ENCODE results near the gene MEIOB.
A peak's percentile ranks its signal among the peaks of the same experiment; 100 is the strongest.

MEIOB gene

DNA sequence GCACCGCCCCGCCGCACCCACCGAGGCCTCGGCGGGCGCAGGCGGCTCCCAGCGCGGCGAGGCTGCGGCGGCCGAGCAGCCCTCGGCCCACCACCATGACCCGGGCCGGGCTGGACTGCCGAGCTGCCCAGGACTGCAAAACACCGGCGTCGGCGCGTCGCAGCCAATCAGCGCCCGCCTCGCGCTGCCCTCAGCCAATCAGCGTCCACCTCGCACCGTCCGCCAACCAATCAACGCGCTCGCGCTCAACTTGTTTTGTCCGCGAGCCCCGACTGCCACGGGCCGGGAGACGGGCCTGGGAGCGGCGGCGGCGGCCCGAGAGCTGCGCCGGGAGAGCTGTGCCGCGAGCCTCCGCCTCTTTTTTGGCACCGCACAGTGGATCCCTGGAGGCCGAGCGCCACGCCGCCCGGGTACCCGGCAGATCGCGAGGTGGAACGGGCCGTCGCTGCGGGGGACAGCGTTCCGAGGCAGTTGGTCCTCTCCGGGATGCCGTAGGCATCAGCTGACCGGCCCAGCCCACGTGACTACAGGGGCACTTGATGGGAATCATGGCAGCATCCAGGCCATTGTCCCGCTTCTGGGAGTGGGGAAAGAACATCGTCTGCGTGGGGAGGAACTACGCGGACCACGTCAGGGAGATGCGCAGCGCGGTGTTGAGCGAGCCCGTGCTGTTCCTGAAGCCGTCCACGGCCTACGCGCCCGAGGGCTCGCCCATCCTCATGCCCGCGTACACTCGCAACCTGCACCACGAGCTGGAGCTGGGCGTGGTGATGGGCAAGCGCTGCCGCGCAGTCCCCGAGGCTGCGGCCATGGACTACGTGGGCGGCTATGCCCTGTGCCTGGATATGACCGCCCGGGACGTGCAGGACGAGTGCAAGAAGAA lies 45.0 kb downstream of the MEIOB start, which contains the start of the genes FAHD1 and HAGH:
FAHD1 (plus strand) TSS at position 516 of the 883 bp plus-strand sequence; CDS start at position 549, 33 bp downstream.
HAGH (minus strand) TSS at position 135 of the 883 bp plus-strand sequence; CDS start at position 97, 38 bp downstream.
- DNase-seq = peak; percentile 97

DNA sequence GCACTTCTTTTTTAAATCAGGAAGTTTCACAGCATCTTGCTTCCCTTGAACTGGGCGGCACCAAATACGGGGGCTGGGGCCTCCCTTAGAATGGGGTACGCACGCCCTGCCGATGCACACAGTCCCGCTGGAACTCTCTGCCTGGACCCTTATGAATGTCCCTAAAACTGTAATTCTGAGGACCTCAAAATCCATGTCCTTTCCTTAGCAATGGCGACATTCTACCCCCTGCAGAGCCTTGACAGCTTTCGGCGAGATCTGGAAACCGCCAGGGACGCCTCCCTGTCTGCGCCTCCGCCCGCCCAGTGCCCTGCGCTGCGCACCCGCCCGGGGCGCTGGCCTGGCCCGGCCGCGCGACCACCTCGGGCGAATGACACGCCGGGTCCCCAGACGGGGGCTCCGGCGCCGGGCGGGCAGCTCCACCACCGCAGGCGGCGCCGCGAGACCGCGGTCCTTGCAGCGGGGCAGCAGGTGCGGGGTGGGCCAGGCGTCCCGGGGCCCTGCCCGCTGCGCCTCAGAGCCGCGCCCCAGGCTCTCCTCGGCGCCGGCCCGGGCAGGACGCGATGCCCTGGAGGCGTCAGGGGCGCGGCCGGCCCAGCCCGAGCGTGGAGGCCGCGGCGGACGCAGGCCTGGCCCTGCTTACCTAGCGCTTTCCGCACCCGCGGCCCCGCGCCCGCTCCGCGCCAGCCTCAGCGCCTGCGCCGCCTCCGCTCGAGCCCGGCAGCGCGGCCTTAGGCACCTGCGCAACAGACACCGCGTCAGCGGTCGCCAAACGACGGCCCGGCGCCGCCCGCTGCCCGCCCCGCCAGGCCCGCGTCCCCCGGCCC lies 45.9 kb downstream of the MEIOB start:
- no peak for DNase-seq

DNA sequence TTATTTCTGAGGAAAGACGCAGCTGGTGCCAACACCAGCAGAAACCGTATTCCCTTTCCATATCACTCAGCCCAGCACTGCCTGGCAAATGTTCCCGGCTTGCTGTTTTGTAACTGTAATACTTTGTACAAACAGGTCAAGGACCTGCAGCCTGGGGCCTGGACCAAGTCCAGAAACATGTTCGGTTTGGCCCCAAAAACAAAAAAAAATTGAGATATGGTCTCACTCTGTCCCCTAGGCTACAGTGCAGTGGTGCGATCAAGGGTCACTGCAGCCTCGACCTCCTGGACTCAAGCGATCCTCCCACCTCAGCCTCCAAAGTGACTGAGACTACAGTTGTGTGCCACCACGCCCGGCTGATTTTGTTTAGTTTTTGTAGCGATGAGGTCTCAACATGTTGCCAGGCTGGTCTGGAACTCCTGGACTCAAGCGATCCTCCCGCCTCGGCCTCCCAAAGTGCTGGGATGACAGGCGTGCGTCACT lies 46.5 kb downstream of the MEIOB start:
- DNase-seq = no peak

DNA sequence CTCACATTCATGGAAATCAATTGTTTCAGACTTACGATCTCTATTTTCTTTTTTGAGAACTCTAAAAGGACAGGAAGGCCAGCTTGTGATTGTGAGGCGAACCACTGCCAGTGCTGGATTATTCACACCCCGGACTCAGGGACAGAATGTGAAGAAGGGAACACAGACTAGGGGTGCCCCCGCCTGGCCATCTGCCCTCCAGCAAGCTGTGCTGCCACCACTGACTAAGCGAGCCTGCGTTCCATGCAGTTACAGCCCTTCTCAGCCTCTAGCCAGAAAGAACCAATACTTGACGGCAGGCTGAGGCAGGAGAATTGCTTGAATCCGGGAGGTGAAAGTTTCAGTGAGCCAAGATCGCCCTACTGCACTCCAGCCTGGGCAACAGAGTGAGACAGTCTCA lies 48.1 kb downstream of the MEIOB start:
- no peak for DNase-seq

DNA sequence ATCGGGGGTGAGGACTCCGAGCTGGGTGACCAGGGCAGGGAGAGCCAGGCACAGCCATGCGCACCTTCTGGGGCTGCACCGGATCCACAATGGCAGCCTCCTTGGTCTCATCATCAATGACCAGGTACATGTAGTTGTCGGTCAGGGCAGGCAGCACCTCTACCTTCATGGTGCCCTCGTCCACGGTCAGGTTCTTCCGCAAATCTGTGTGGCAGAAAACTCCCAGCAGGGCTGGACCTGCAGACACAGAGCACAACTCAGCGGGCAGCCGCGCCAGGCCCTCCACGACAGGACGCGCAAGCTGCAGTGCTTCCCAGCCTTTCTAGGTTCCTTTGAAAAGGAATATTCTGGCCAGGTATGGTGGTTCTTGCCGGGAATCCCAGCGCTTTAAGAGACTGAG lies 49.2 kb downstream of the MEIOB start:
- DNase-seq = no peak

DNA sequence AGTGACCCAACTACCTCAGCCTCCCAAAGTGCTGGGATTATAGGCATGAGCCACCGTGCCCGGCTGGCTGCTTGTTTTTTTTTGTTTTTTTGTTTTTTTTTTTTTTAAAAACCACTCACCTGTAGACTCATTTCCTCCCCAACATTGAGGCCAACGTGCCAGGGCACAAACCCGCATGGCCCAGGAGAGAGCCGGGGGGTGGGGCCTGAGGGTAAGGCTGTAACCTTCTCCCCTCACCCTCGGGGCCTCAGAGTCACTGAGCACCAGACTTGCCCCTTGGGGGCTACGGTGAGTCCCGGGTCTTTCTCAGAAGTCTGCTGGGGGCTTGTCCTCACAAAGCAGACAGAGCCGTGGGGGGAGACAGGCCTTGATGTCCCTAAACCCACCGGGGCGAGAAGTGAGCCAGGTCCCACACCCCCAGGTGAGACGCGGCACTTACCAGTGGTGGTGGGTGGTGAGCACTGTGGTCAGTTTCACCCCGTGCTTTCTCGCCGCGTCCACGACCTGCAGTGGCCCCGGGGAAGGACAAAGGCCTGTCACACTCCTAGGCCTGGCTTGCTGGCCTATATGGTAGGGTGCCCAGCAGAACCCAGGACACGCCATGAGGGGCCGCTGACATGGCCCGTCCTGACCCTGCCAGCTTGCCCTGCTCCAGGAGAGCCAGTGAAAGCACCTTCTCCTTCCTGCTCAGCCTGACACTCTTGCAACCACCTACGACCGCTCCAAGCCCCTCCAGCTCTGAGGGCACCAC lies 49.9 kb downstream of the MEIOB start:
- no peak for DNase-seq

DNA sequence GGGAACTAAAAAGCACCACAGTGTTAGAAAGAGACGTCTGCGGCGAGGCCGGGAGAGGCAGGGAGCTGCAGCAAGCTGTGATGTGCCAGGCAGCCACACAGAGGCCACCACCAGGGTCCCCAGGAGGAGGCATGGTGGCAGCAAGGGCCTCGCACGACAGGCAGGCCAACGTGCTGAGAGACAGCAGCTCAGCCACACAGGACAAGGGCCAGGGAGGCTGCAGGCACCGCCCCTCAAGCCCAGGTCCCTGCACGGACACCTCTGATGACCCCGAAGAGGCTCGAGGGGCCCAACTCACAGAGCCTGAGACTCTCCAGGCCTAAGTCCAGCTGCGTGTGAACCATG lies 51.0 kb downstream of the MEIOB start:
- DNase-seq = no peak

DNA sequence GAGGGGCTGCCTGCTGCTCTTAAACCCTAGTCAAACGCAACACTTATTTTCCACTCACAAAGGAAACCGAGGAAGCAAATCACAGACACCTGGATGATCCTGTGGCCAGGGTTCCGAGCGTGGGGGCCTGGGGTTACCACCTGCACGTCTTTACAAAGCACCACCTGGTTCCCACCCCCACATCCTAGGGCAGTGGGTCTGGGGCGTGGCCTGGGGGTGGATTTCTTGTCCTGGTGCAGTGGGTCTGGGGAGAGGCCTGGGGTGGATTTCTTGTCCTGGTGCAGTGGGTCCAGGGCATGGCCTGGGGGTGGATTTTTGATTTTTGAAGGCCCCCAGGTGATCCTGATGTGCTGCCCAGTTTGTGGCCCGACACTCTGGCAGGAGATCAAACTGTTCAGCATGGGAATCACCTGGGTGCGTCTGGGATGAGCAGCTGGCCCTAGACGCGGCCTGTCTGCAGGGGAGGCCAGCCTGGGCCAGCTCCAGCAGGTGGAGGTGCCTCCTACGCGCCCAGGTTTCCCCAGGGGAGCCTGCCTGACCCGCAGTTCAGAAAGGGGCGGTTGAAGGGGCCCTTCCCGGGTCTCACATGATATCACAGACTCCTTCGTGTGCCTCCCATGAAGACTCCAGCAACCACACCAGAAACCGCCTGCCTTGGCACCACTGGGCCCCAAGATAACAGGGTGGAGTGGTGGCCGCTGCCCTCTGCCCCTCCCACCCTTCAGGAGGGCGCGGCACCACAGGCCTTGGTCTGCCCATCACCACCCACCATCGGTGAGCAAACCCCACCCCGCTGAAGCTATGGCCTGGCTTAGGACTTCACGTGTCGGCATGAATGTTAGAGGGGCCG lies 51.6 kb downstream of the MEIOB start:
- DNase-seq = no peak

DNA sequence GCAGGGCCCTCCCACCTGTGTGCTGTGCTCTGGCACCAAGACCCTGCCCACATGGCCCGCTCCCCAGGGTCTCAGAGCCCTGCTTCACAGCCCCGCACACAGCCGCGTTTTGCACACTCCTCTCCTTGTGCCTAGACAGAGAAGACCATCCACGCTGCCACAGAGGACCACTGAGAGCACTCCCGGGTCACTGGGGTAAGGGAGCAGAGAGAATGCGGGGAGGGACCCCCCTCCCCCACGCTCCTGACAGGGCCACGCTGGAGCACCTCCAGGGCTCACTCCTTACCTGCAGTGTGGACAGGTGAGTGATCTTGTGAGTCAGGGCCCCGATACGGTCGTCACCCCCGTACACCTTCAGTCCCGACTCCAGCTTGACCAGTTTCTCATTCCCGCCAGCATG lies 52.4 kb downstream of the MEIOB start:
- DNase-seq = no peak

DNA sequence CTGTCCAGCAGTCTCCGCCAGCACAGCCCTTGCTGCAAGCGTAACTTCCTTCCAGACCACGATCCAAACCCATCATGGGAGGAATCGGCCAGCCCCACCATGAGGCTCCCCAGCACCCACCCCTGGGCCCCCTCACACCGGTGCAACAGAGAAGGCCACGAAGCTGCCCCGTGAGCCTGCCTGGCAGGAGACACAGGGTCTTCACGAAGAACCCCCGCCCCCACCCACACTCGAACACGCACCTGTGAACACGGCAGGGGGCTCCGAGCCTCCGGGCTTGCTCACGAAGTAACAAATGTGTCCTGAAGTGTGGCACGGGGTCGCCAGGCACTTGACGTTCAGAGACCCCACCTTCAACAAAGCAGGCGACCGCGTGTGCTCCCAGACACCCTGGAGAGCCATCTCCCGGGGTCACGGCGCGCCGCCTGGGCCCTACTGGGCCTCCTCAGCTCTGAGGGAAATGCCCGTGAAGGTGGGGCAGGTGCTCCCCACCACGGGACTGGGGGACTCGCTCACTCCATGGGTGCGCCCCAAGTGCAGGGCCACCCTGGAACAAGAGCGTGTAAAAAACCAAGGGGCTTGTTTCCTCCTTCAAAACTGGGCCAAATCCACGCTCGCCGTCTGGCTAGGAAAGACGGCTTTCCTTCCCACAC lies 53.0 kb downstream of the MEIOB start:
- DNase-seq = no peak

DNA sequence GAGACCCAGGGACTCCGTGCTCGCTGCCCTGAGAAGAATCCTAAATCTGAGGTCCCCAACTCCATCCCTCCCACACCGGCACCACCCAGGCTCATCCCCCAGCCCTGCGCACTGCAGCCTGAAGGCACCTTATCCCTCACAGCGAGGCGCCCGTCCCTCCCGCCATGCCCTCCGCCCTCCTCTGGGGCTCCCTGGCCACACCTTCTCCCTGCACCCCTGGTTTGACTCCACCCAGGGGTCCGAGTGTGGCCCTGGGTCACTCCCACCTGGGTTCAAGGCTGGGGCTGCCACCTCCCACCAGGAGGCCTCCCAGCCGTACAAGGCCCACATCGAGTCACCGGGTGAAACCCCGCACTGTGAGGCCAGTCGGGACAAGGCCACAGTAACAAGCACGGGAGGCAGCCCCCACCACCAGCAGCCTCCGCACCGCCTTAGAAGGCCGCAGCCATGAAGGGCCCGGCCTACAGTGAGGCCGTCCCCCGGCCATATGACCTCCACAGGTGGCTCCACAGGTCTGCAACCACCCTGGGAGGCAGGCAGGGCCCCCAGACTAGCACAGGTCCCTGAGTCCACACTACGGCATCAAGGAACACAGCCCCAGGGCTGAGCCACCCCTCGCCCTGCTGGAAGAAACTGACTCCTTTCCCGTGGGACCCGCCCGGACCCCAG lies 53.6 kb downstream of the MEIOB start:
- no peak for DNase-seq

DNA sequence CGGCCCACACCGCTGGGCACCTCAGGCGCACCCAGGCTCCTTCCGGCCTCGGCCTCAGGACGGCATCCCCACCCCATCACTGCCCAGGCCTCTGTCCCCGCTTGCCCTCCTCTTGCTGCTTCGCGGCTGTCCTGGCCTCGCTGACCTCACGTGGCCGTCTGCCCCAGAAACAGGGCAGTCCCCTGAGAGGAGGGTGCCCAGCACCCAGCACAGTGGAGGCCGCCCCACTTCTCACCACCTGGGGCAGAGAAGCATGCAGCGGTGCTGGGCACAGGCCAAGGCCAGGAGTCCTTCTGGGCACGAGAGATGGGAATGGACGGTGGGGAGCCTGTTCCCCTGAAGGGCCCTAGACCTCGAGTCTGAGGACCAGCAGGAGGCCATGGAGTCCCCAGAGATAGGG lies 54.2 kb downstream of the MEIOB start:
- DNase-seq = no peak

DNA sequence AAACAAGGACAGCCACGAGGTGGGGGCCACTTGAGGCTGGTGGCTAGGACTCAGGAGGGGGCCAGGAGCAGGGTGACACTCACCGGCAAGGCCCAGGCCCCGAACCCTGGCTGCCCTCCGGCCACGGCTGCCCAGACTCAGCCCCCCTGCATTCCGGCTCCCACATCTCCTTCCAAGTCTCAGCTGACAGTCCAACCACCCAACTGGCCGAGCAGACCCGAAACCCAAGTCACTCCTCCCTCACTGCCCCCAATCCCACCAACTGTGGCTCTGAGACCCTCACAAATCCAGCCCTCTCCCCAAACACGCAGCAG lies 54.7 kb downstream of the MEIOB start:
- no peak for DNase-seq

DNA sequence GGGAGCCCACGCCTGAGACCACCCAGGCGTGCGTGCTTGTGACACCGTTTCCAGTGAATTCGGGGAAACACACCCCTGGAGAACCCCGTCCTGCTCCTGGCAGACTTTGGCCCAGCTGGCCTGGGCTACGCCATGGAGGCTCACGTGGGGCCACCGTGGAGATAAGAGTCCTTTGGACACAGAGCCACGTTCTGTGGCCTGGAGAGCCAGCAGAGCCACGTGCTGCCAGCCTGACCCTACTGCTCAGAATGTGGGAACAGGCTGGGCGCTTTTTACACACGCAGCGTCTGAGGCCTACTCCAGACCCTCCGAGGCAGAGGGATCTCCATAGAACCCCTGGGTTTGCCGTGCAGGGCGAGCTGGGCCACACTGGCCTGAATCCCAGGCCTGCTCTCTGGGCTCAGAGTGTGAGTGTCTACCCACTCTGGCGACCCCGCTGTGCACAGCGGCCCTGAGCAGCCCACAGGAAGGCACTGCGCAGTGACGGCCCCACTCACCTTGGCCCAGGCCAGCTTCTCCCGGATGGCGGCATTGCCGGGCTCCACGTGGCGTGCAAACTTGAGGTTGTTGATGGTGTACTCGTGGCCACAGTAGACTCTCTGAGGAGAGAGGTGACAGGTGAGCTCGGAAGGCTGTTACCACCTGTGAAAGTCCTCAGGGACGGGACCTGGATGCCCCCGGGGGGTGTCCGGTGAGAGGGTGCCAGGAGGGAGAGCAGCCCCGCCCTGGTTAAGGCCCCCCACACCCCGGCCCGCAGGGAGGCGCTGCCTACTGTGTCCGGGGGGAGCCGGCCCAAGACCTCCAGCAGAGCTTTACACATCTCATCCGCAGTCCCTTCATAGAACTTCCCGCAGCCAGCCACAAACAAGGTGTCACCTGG lies 55.3 kb downstream of the MEIOB start:
- no peak for DNase-seq

DNA sequence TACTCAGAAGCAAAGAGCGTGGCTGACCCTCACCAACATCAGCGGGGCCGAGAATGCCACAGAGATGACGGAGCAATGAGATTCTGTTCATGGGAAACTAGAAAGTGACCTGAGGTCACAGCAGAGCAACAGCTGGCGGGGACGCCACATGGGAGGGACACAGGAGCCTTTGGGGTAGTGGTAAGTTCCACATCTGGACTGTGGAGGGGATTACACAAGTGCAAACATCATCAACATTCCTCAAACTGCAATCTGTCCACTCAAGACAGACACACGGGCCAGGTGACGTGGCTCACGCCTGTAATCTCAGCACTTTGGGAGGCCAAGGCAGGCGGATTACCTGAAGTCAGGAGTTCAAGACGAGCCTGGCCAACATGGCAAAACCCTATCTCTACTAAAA lies 56.5 kb downstream of the MEIOB start:
- DNase-seq = no peak

DNA sequence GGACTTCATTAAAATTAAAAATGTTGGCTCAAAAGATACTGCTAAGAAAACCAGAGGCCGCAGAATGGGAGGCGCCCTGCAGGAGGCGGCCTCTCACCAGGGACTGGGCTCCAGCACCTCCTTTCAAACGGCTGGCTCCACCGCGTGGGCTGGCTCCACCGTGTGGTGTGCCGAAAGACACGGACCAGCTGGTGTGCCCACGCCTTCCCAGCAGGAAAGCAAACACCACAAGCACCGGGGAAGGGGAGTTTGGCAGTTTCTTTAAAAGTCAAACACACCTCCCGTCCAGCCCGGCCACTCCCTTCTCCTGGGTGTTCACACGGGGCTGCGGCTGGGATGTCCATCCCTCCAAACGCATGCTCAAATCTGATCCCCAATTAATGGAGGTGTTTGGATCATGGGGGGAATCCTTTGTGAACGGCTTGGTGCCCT lies 59.2 kb downstream of the MEIOB start:
- no peak for DNase-seq

DNA sequence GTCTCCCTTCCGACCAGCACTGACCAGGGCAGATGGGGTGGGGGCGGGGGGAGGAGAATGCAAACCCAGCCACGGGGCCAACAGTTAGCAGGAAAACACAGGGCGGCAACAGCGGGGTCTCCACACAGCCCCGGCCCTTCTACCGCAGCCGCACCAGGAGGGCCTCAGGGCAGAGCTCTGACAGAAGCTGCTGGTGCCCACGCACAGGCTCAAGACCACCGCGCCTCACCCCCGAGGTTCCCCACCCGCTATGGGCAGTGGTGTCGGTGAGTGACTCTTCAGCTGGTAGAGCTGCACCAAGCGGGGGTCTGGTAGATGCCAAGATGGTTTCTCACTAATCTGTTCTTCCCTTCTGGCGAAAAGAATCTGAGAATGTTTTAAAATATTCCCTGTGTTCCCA lies 61.4 kb downstream of the MEIOB start:
- no peak for DNase-seq

DNA sequence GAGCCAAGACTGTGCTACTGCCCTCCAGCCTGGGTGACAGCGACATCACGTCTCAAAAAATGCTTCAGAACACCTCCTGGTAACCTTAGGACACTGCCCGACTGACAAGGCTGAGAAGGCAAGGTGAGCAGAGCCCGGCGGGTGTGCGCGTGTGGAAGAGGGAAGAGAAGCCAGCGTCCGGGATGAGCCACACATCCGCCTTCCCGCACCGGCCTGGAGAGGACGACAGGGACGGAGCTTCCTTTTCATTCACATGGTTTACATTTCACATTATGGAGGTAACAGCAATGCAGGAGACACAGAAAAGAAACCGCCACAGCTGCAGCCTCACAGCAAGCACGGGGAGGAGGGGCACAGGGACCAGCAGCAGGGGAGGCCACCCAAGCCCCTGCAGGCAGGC lies 61.9 kb downstream of the MEIOB start:
- DNase-seq = no peak

DNA sequence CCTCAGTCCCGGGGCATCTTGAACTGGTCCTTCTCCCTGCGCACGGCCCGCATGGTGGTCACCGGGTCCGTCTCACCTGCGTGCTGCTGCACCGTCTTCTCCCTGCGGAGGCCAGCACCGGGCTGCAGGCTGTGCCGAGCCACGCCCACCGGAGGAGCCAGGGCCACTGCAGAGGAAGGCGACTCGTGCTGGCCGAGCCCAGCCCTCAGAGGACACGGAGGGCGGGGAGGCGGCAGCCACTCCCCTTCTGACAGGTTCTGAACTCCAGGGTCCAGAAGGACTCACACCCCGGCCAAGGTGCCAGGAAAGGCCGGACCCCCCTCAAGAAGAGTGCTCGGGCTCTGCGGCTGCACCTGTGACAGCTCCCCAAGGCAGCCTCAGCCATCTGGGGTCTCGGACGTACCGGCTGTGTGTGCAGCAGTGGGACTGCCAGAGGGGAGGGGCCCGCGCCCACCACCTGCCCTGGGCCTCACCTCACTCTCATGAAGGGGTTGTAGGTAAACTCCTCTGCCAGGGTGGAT lies 62.6 kb downstream of the MEIOB start:
- DNase-seq = no peak

DNA sequence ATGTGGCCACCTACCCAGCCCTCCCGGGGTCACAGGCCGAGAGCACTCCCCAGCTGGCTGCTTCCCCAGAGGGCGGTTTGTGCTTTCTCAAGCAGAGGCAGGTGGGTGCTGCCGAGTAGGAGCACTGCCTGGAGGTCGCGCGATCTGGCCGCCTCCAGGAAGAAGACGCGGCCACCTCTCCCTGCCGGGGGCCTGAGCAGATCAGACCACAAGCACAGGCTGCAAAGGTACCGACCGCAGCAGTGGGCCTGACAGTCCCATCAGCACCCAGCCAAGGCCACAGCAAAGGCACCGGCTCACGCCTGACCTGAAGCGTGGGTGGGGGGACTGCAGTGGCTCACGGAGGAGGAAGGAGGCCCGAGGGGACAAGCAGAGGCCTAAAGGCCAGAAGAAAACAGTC lies 63.3 kb downstream of the MEIOB start:
- no peak for DNase-seq

Data from activated CD8-positive, alpha-beta memory T cell treated with anti-CD3 and anti-CD28 coated beads for 24 hours (primary cell).